GM18519 (cell line): ENCODE results near the gene PLGLB1.
"Not testable (repeated sequence)": the region's sequence is repeated elsewhere in the genome, so short reads cannot be mapped to it uniquely, and the experiment has no call there.

Experiments
- ATAC-seq: cut with Tn5 transposase; IDR thresholded peaks from one replicate; pipeline ENCODE4 v1.9.1; 2021; ENCODE audit warnings: mild to moderate bottlenecking, moderate library complexity; ENCODE audit not compliant: unreplicated experiment, low FRiP score

PLGLB1 gene

GRCh38 chr2:87021744-87022143 lies at the start of gene PLGLB1:
PLGLB1 (minus strand) TSS chr2:87021844; CDS start chr2:87021783, 61 bp downstream.
- not testable (repeated sequence) for ATAC-seq

DNA sequence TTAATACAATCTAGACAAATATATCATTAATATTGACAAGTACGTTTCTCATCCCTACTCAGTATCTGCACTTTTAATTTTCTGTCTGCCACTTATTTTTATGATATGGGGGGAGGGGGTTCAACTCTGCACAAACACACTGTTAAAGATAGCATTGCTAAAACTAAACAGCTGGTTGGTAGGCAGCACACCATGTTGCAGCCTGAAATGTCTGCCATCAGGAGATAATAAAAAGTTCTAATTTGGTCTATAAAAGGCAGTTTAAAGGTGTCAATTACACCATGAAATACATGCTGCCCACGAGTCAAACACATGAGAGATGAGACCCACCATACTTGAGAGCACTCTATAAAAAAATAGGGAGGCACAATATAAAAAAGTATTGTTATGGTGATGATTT lies 42.7 kb upstream of the PLGLB1 start:
- not testable (repeated sequence) for ATAC-seq

GRCh38 chr2:87063431-87063830 lies 41.8 kb upstream of the PLGLB1 start:
- not testable (repeated sequence) for ATAC-seq

GRCh38 chr2:87061519-87061918 lies 39.9 kb upstream of the PLGLB1 start:
- ATAC-seq, result not testable (repeated sequence)

- ATAC-seq, result not testable (repeated sequence)
These were observed 36.0 kb upstream of the PLGLB1 start for GRCh38 chr2:87057606-87058005.

DNA sequence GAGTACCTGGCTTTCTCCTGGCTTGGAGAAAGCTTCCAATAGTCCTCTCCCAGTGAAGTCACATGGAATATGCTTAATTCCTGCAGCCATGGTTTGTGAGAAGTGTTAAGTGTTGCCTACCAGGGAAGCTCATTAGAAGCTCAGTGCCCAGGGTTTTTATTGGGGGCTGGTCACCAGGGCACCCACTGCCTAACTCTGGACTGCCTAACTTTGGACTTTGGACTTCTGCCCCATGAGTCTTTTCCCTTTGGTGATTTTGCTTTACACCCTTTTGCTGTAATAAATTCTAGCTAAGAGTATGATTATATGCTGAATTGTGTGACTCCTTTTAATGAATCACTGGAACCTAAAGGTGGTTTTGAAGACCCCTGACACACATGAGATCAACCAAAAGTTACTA lies 35.2 kb upstream of the PLGLB1 start:
- ATAC-seq, result not testable (repeated sequence)

- ATAC-seq, result not testable (repeated sequence)
These were observed 34.8 kb upstream of the PLGLB1 start for GRCh38 chr2:87056435-87056834.

- ATAC-seq, result not testable (repeated sequence)
These were observed 32.7 kb upstream of the PLGLB1 start for GRCh38 chr2:87054375-87054774.

DNA sequence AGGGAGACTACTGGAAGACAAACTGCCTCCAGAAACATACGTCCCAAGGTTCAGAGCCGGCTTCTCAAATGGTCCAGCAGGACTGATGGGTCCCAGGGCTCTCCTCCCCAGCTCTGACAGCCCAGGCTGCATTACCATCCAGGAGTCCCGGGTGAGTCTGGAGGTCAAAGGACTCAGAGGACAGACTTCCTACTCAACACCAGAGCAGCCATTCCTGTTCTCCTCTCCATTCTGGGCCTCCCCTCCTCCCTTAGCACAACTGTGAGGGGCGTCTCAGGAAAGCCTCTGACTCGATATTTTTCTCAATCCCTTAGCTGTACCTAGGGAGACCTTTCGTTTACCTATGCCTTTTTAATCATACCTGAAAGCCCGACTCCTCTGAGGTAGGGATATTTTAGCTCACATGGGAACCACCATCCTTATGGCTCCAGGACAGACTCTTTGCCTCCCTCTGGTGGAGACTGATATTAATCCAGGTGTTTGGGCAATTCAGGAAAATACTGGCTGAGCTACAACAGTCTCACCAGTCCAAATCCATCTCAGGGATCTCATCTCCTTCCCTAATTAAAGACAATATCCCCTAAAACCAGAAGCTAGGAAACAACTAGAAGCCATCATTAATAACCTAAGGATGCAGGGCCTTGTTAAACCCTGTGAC lies 19.8 kb upstream of the PLGLB1 start:
- ATAC-seq, result not testable (repeated sequence)

GRCh38 chr2:87028607-87029006 lies 7.0 kb upstream of the PLGLB1 start:
- ATAC-seq, result not testable (repeated sequence)

DNA sequence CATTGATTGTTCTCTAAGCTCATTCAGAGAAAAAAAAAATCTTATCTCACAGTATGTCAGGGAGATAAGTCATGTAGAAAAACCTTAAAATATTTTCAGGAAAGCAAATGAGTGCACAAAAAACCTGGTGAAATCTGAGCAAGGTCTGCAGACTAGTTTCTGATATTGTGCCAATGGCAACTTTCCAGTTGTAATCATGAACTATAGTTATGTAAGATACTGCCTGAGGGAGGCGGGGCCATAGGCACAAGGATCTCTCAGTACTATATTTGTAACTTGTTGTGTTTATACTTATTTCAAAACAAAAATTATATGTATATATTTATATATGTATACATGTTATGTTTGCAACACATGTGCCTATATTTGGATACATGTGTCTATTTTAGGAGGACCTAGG lies 5.2 kb upstream of the PLGLB1 start:
- ATAC-seq, result not testable (repeated sequence)

- not testable (repeated sequence) for ATAC-seq
These were observed 4.3 kb upstream of the PLGLB1 start for GRCh38 chr2:87025927-87026326.

- ATAC-seq, result not testable (repeated sequence)
These were observed 2.5 kb upstream of the PLGLB1 start for GRCh38 chr2:87023988-87024615.

- ATAC-seq, result not testable (repeated sequence)
These were observed 601 bp downstream of the PLGLB1 start for GRCh38 chr2:87021043-87021442.

DNA sequence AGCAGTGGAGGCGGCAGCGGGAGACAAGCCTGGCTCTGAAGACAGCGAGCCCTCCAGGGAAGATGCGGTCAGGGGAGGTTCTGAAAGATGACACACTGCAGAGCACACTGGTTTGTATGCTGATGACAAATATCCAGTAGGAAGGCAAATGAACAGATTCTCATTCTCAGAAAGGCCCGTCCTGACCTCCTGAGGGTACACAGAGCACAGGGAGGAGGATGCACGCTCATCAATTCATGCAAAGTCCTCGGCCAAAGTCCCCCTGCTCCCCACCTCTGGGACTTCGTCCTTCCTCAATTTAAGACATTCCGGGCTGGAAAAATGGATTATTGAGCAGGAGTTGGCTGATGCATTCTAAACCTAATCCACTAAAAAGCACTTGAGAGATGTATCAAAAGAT lies 2.6 kb downstream of the PLGLB1 start:
- not testable (repeated sequence) for ATAC-seq

- ATAC-seq, result not testable (repeated sequence)
These were observed 7.0 kb downstream of the PLGLB1 start for GRCh38 chr2:87014489-87015169.

DNA sequence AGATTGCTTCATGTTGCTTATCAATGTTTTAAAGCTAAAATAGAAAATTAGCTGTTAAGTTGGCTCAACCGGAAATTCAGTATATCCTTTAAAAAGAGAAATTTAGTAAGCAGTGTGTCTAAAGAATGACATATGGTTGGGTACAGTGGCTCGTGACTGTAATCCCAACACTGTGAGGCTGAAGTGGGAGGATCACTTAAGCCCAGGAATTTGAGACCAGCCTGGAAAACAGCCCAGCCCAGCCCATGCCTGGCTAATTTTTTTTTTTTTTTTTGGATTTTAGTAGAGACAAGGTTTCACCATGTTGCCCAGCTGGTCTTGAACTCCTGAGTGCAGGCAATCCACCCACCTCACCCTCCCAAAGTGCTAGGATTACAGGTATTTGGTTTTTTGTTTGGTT lies 17.2 kb downstream of the PLGLB1 start:
- ATAC-seq, result not testable (repeated sequence)
